Mesendoderm (in vitro differentiated cells): ENCODE results near the gene FAM83E.

Experiments
- DNase-seq: peaks from one replicate; pipeline ENCODE4 v3.0.0; 2013
- H2AK5ac ChIP-seq: 2 replicates; pipeline ENCODE4 v1.6.1; 2013; ENCODE audit warnings: low read length, inconsistent platforms
- H2BK120ac ChIP-seq: 2 replicates; pipeline ENCODE4 v1.6.1; 2013; ENCODE audit warnings: low read depth, mild to moderate bottlenecking, low read length, moderate library complexity, mixed read lengths
- H2BK15ac ChIP-seq: replicated peaks from 2 replicates; pipeline ENCODE4 v1.6.1; 2013; ENCODE audit warnings: low read depth, mild to moderate bottlenecking, moderate library complexity
- H2BK5ac ChIP-seq: 2 replicates; pipeline ENCODE4 v1.6.1; 2013; ENCODE audit warnings: low read length, inconsistent platforms
- H3K18ac ChIP-seq: 2 replicates; pipeline ENCODE4 v1.6.1; 2013; ENCODE audit warnings: mild to moderate bottlenecking, low read length, mixed read lengths
- H3K23ac ChIP-seq: one replicate; pipeline ENCODE4 v1.6.1; 2013; ENCODE audit warnings: low read length
- H3K27ac ChIP-seq: 2 replicates; pipeline ENCODE4 v1.5.1; 2013; ENCODE audit warnings: low read depth, mild to moderate bottlenecking, inconsistent platforms, low read length, moderate library complexity
- H3K27me3 ChIP-seq: 2 replicates; pipeline ENCODE4 v1.6.1; 2013; ENCODE audit warnings: low read length, control low read depth, mild to moderate bottlenecking, inconsistent platforms; ENCODE audit not compliant: insufficient read depth, poor library complexity
- H3K36me3 ChIP-seq: 2 replicates; pipeline ENCODE4 v1.6.1; 2013; ENCODE audit warnings: low read length, inconsistent platforms; ENCODE audit not compliant: control insufficient read depth, insufficient read depth
- H3K4ac ChIP-seq: one replicate; pipeline ENCODE4 v1.6.1; 2013; ENCODE audit warnings: low read depth, mild to moderate bottlenecking, low read length, moderate library complexity
- H3K4me1 ChIP-seq: 2 replicates; pipeline ENCODE4 v1.6.1; 2013; ENCODE audit warnings: low read depth, low read length, inconsistent platforms; ENCODE audit not compliant: control insufficient read depth
- H3K4me2 ChIP-seq: 2 replicates; pipeline ENCODE4 v1.6.1; 2013; ENCODE audit warnings: low read length
- H3K4me3 ChIP-seq: 2 replicates; pipeline ENCODE4 v1.5.1; 2013; ENCODE audit warnings: mild to moderate bottlenecking, low read length
- H3K56ac ChIP-seq: one replicate; pipeline ENCODE4 v1.6.1; 2013; ENCODE audit warnings: low read length
- H3K79me1 ChIP-seq: 2 replicates; pipeline ENCODE4 v1.6.1; 2013; ENCODE audit warnings: low read length, inconsistent platforms
- H3K79me2 ChIP-seq: 2 replicates; pipeline ENCODE4 v1.6.1; 2013; ENCODE audit warnings: mild to moderate bottlenecking, low read length; ENCODE audit not compliant: control insufficient read depth, insufficient read depth
- H3K9ac ChIP-seq: 2 replicates; pipeline ENCODE4 v1.6.1; 2013; ENCODE audit warnings: low read length, inconsistent platforms
- H4K5ac ChIP-seq: one replicate; pipeline ENCODE4 v1.6.1; 2013; ENCODE audit warnings: low read length
- H4K8ac ChIP-seq: one replicate; pipeline ENCODE4 v1.6.1; 2013; ENCODE audit warnings: low read depth, mild to moderate bottlenecking, control low read depth, low read length, moderate library complexity
- WGBS: extraction: QIAGEN DNeasy Blood & Tissue Kit; methylation state at CpG from one replicate; pipeline ENCODE4 v1.1.7; 2013; ENCODE audit warnings: low lambda C conversion rate, missing lambda C conversion rate; ENCODE audit not compliant: insufficient coverage; ENCODE audit errors: extremely low coverage; 5-methylcytosine and 5-hydroxymethylcytosine counted together

FAM83E gene

DNA sequence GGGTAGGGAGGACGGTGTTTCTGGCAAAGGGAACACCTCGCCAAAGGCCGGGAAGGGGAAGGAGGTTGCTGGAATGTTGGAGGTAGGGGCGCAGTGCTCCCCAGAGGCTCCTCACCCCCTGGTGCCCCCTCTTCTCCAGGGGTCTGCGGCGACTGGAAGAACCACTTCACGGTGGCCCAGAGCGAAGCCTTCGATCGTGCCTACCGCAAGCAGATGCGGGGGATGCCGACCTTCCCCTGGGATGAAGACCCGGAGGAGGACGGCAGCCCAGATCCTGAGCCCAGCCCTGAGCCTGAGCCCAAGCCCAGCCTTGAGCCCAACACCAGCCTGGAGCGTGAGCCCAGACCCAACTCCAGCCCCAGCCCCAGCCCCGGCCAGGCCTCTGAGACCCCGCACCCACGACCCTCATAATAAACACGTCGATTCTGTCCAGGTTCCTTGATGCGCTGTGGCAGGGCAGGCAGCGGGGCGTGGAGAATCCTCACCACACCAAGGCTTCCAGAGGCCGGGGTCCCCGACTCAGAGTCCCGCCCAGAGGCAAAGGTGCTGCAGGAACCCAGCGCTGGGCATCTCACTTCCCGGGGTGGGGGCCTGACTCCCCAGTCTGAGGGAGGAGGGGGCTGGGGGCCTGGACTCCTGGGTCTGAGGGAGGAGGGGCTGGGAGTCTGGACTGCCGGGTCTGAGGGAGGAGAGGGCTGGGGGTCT is 15.7 kb downstream of the FAM83E start:
- no peak overlapping the region for H2AK5ac ChIP-seq
- H3K79me2 ChIP-seq = no peaks in the 10 kb centered on the region
- H3K27me3 ChIP-seq = no peaks in the 10 kb centered on the region
- H3K23ac ChIP-seq = no peak overlapping the region
- no peak overlapping the region for H4K8ac ChIP-seq
- no peak overlapping the region for H3K4me2 ChIP-seq
- no peaks in the 10 kb centered on the region for H3K4me1 ChIP-seq
- H3K9ac ChIP-seq = no peak overlapping the region
- H3K18ac ChIP-seq = no peak overlapping the region
- no peak overlapping the region for H3K4ac ChIP-seq
- H3K79me1 ChIP-seq = no peaks in the 10 kb centered on the region
- no peaks in the 10 kb centered on the region for H3K36me3 ChIP-seq
- no peak overlapping the region for H2BK120ac ChIP-seq
- no peak overlapping the region for H3K56ac ChIP-seq
- H4K5ac ChIP-seq = no peak overlapping the region
- no peak overlapping the region for H3K4me3 ChIP-seq
- H2BK5ac ChIP-seq = no peak overlapping the region
- H3K27ac ChIP-seq = no peak overlapping the region
- no CpG with 5 or more reads among the region's 30 CpGs for WGBS
- no peak overlapping the region for H2BK15ac ChIP-seq
- DNase-seq = no peak

DNA sequence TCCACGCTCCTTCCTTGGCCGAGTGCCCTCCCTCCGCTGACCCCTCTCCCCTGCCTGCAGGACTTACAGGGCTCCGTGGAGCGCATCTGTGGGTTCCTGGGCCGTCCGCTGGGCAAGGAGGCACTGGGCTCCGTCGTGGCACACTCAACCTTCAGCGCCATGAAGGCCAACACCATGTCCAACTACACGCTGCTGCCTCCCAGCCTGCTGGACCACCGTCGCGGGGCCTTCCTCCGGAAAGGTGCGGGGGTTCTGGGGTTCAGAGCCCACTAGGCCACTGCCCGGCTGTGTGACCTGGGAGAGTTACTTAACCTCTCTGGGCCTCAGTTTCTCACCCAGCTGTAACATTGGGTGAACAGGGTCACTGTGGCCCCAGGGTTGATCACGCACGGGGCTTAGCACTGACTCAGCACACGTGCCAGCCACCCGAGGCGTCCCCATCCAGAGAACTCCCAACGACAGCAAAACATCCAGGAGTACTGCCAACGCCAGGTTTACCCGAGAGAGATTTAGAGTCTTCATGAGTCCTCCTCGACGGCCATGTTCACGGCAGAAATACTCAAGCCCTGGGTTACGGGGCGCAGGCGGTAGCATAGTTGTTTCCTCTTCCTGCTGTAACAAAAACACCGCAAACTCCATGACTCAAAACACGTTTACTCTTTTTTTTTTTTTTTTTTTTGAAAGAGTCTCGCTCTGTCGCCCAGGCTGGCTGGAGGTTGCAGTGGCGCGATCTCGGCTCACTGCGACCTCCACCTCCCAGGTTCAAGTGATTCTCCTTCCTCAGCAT is 18.0 kb downstream of the FAM83E start:
- Histone ChIP-seq H4K5ac (no peak overlapping the region), H2AK5ac (no peak overlapping the region), H3K9ac (no peak overlapping the region), H2BK120ac (no peak overlapping the region), H3K56ac (no peak overlapping the region), H3K4me1 (no peaks in the 10 kb centered on the region), H3K23ac (no peak overlapping the region), H3K79me2 (no peaks in the 10 kb centered on the region), H3K27me3 (no peaks in the 10 kb centered on the region), H3K36me3 (no peaks in the 10 kb centered on the region), H3K79me1 (no peaks in the 10 kb centered on the region), H3K4ac (no peak overlapping the region), H2BK5ac (no peak overlapping the region), H2BK15ac (no peak overlapping the region), H3K27ac (no peak overlapping the region), H3K4me2 (no peak overlapping the region), H3K4me3 (no peak overlapping the region), H3K18ac (no peak overlapping the region), H4K8ac (no peak overlapping the region)
- DNase-seq = no peak
- WGBS = no CpG with 5 or more reads among the region's 39 CpGs

DNA sequence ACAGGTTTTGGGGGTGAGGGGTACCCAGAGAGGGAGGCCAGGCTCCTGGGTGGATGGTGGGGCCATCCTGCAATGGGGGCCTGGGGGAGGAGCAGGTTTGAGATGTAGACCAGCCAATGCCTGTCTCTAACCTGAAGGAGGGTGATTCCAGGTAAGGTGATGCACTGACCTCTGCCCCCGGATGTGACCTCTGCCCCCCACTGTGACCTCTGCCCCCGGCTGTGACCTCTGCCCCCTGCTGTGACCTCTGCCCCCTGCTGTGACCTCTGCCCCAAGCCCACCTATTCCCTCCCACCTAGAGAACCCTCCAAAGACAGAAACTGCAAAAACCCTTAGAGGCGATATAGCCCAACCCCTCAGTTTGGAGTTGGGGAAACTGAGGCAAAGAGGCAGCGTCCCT is 18.6 kb downstream of the FAM83E start:
- Histone ChIP-seq H4K5ac (no peak overlapping the region), H3K27ac (no peak overlapping the region), H2AK5ac (no peak overlapping the region), H3K56ac (no peak overlapping the region), H2BK120ac (no peak overlapping the region), H3K79me1 (no peaks in the 10 kb centered on the region), H3K79me2 (no peaks in the 10 kb centered on the region), H3K36me3 (no peaks in the 10 kb centered on the region), H2BK15ac (no peak overlapping the region), H3K23ac (no peak overlapping the region), H3K4ac (no peak overlapping the region), H3K4me3 (no peak overlapping the region), H3K9ac (no peak overlapping the region), H3K4me1 (no peaks in the 10 kb centered on the region), H4K8ac (no peak overlapping the region), H2BK5ac (no peak overlapping the region), H3K4me2 (no peak overlapping the region), H3K27me3 (no peaks in the 10 kb centered on the region), H3K18ac (no peak overlapping the region)
- no peak for DNase-seq
- WGBS = no CpG with 5 or more reads among the region's 4 CpGs

DNA sequence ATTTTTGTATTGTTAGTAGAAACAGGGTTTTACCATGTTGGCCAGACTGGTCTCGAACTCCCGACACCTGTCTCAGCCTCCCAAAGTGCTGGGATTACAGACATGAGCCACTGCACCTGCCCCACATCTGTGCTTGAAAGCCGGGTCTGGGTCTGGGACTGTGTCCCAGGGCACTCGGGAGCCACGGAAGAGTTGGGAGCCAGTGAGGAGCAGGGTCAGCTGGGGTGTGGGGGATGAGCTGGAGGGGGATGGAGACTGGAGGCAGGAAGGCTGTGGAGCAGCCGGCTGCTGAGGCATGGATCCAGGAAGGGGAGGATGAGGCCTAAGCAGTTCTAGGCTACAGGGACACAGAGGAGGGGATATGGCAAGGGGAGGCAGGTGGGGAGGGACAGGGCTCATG is 19.0 kb downstream of the FAM83E start:
- Histone ChIP-seq H3K4me3 (no peak overlapping the region), H2BK120ac (no peak overlapping the region), H3K79me2 (no peaks in the 10 kb centered on the region), H3K23ac (no peak overlapping the region), H4K8ac (no peak overlapping the region), H3K27me3 (no peaks in the 10 kb centered on the region), H3K4ac (no peak overlapping the region), H3K27ac (no peak overlapping the region), H3K36me3 (no peaks in the 10 kb centered on the region), H3K79me1 (no peaks in the 10 kb centered on the region), H3K18ac (no peak overlapping the region), H2BK15ac (no peak overlapping the region), H3K4me2 (no peak overlapping the region), H2BK5ac (no peak overlapping the region), H3K9ac (no peak overlapping the region), H3K56ac (no peak overlapping the region), H4K5ac (no peak overlapping the region), H3K4me1 (no peaks in the 10 kb centered on the region), H2AK5ac (no peak overlapping the region)
- DNase-seq = no peak
- WGBS = no CpG with 5 or more reads among the region's 6 CpGs

DNA sequence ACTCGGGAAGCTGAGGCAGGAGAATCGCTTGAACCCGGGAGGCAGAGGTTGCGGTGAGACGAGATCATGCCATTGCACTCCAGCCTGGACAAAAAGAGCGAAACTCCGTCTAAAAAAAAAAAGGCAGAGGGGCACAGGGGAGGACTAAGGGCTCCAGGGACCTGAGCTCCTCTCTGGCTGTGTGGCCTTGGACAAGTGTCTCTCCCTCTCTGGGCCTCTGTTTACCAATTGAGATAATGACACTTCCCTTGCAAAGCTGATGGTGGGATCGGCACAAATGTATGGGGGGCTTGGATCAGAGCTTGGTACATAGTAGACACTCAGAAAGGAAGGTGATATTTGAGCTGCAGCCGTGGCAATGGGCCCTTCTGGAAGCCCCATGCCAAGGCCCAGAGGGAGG is 19.7 kb downstream of the FAM83E start:
- no CpG with 5 or more reads among the region's 9 CpGs for WGBS

More for the DNA sequence above, 19.7 kb downstream of the FAM83E start:
- H3K36me3 ChIP-seq = no peaks in the 10 kb centered on the region
- no peaks in the 10 kb centered on the region for H3K27me3 ChIP-seq
- H3K79me1 ChIP-seq = no peaks in the 10 kb centered on the region
- no peak overlapping the region for H3K18ac ChIP-seq
- H3K4me1 ChIP-seq = no peaks in the 10 kb centered on the region
- no peak overlapping the region for H3K56ac ChIP-seq
- H3K27ac ChIP-seq = no peak overlapping the region
- no peak for DNase-seq
- no peak overlapping the region for H2BK5ac ChIP-seq
- H2BK15ac ChIP-seq = no peak overlapping the region
- H4K8ac ChIP-seq = no peak overlapping the region
- no peaks in the 10 kb centered on the region for H3K79me2 ChIP-seq
- no peak overlapping the region for H3K9ac ChIP-seq
- no peak overlapping the region for H4K5ac ChIP-seq
- H3K23ac ChIP-seq = no peak overlapping the region
- H3K4ac ChIP-seq = no peak overlapping the region
- H2BK120ac ChIP-seq = no peak overlapping the region
- no peak overlapping the region for H3K4me2 ChIP-seq
- H3K4me3 ChIP-seq = no peak overlapping the region
- no peak overlapping the region for H2AK5ac ChIP-seq
